GM23338 (cell line): ENCODE data around the gene INTS14. TPM values are rescaled to one million over a fixed set of nuclear protein-coding genes. Genes with fewer than 3 reads are reported as not detected.
"Not testable (repeated sequence)": the region's sequence is repeated elsewhere in the genome, so short reads cannot be mapped to it uniquely, and the experiment has no call there.

Experiments used
- ATAC-seq: fragments of 200-7000 bp; cut with Tn5 transposase; 3 replicates; pipeline ENCODE4 v1.9.1; 2020
- DNase-seq: peaks from one replicate; pipeline ENCODE4 v3.0.0-alpha.2; 2015; ENCODE audit warnings: low spot score
- H2AFZ ChIP-seq: fragments of 200-600 bp; sonication (generic); 2 replicates; pipeline ENCODE4 v1.8.0; 2016; ENCODE audit warnings: antibody characterized with exemption, mild to moderate bottlenecking, moderate library complexity
- H3F3A ChIP-seq: fragments of 200-600 bp; sonication (generic); replicated peaks from 2 replicates; pipeline ENCODE4 v1.8.0; 2017; ENCODE audit warnings: antibody characterized with exemption, mixed run types, low read depth
- H3K27ac ChIP-seq: fragments of 200-600 bp; sonication (generic); 2 replicates; pipeline ENCODE4 v1.6.1; 2016; ENCODE audit warnings: low read depth
- H3K27me3 ChIP-seq: fragments of 200-600 bp; sonication (generic); 2 replicates; pipeline ENCODE4 v1.8.0; 2016; ENCODE audit warnings: mild to moderate bottlenecking, mixed run types, moderate library complexity; ENCODE audit not compliant: insufficient read depth
- H3K36me3 ChIP-seq: fragments of 200-600 bp; sonication (generic); 2 replicates; pipeline ENCODE4 v1.8.0; 2016; ENCODE audit warnings: mild to moderate bottlenecking; ENCODE audit not compliant: insufficient read depth
- H3K4me1 ChIP-seq: fragments of 200-600 bp; sonication (generic); 2 replicates; pipeline ENCODE4 v1.8.0; 2016; ENCODE audit warnings: mild to moderate bottlenecking, moderate library complexity; ENCODE audit not compliant: insufficient read depth
- H3K4me2 ChIP-seq: fragments of 200-600 bp; sonication (generic); 2 replicates; pipeline ENCODE4 v1.7.1; 2017; ENCODE audit warnings: mixed run types
- H3K4me3 ChIP-seq: fragments of 200-600 bp; sonication (generic); 2 replicates; pipeline ENCODE4 v1.6.1; 2016; ENCODE audit warnings: mixed run types
- H3K79me2 ChIP-seq: fragments of 200-600 bp; sonication (generic); replicated peaks from 2 replicates; pipeline ENCODE4 v1.8.0; 2017; ENCODE audit warnings: mild to moderate bottlenecking; ENCODE audit not compliant: insufficient read depth
- H3K9me2 ChIP-seq: fragments of 200-600 bp; sonication (generic); 2 replicates; pipeline ENCODE4 v1.8.0; 2017; ENCODE audit not compliant: insufficient read depth
- H4K20me1 ChIP-seq: fragments of 200-600 bp; sonication (generic); replicated peaks from 2 replicates; pipeline ENCODE4 v1.8.0; 2017; ENCODE audit warnings: mild to moderate bottlenecking; ENCODE audit not compliant: insufficient read depth
- H3K27ac Mint-ChIP-seq: 2 replicates; pipeline ENCODE4 v1.8.0; 2020; ENCODE audit warnings: inconsistent platforms, mild to moderate bottlenecking, moderate library complexity, mixed read lengths
- H3K27me3 Mint-ChIP-seq: 3 replicates; pipeline ENCODE4 v1.8.0; 2022; ENCODE audit warnings: low read depth, mild to moderate bottlenecking, moderate library complexity, mixed read lengths, inconsistent platforms; ENCODE audit not compliant: insufficient read depth, poor library complexity
- H3K36me3 Mint-ChIP-seq: 3 replicates; pipeline ENCODE4 v1.8.0; 2021; ENCODE audit warnings: low read depth, mild to moderate bottlenecking, inconsistent platforms, moderate library complexity, mixed read lengths
- H3K4me1 Mint-ChIP-seq: 3 replicates; pipeline ENCODE4 v1.8.0; 2020; ENCODE audit warnings: mild to moderate bottlenecking, inconsistent platforms, mixed read lengths
- H3K4me3 Mint-ChIP-seq: 3 replicates; pipeline ENCODE4 v1.8.0; 2021; ENCODE audit warnings: moderate library complexity, mild to moderate bottlenecking, inconsistent platforms, mixed read lengths
- H3K9me3 Mint-ChIP-seq: 3 replicates; pipeline ENCODE4 v1.8.0; 2020; ENCODE audit warnings: moderate library complexity, mild to moderate bottlenecking, inconsistent platforms, mixed read lengths
- EZH2phosphoT487 ChIP-seq: fragments of 200-600 bp; sonication (generic); IDR thresholded peaks from one replicate; pipeline ENCODE4 v1.8.1; 2018; ENCODE audit warnings: antibody characterized with exemption; ENCODE audit not compliant: unreplicated experiment
- JUNB ChIP-seq: IDR thresholded peaks from one replicate; pipeline ENCODE4 v1.6.1; 2016; ENCODE audit warnings: antibody characterized with exemption; ENCODE audit not compliant: unreplicated experiment
- NANOG ChIP-seq: IDR thresholded peaks from 2 replicates; pipeline ENCODE4 v1.6.1; 2016; ENCODE audit warnings: antibody characterized with exemption, borderline replicate concordance
- ZNF331 ChIP-seq: fragments of 250-450 bp; sonication (Bioruptor Pico); IDR thresholded peaks from 2 replicates; pipeline ENCODE4 v1.5.0; 2020; ENCODE audit warnings: low read depth, mild to moderate bottlenecking, moderate library complexity
- polyA plus RNA-seq: library from polyadenylated mRNA; unstranded; fragments of >200 nt; fragmentation: Nextera tagmentation; extraction: Ambion mirVana; gene quantifications from 2 replicates; pipeline ENCODE4 v1.2.1, GENCODE V29; 2016
- total RNA-seq: library from RNA; depleted of rRNA; stranded (reverse); fragments of >200 nt; shearing (Covaris generic); gene quantifications from 2 replicates; pipeline ENCODE4 v1.2.3, GENCODE V29; 2014
- TF ChIP-seq, protein P1 (sequence below): fragments of 250-450 bp; sonication (Bioruptor Pico); IDR thresholded peaks from 2 replicates; pipeline ENCODE4 v1.5.0; 2020; ENCODE audit warnings: mild to moderate bottlenecking, moderate library complexity

Gene INTS14
- total and polyA plus RNA-seq, 2 experiments from 2014 or later = 15.2 to 37.7 TPM

DNA sequence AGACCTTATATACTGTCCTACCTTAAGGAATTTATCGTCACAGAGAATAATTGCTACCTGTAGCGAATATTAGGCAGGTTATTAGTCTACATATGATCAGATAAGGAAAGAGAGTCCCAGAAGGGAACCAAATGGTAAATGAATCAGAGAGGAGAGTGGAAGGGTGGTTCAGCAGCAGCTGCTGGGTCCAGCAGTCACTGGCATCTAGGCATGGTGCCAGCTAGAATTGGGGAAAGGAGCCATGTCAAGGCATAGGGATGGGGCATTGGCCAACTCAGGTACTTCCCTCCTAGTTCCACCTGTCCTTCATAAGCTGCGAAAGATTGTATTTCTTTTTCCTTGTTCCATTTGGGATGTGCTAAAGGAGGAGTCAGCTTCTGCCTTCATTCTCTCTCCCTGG lies 57.2 kb downstream of the INTS14 start (continued):
- TF ChIP-seq, protein P1, sequence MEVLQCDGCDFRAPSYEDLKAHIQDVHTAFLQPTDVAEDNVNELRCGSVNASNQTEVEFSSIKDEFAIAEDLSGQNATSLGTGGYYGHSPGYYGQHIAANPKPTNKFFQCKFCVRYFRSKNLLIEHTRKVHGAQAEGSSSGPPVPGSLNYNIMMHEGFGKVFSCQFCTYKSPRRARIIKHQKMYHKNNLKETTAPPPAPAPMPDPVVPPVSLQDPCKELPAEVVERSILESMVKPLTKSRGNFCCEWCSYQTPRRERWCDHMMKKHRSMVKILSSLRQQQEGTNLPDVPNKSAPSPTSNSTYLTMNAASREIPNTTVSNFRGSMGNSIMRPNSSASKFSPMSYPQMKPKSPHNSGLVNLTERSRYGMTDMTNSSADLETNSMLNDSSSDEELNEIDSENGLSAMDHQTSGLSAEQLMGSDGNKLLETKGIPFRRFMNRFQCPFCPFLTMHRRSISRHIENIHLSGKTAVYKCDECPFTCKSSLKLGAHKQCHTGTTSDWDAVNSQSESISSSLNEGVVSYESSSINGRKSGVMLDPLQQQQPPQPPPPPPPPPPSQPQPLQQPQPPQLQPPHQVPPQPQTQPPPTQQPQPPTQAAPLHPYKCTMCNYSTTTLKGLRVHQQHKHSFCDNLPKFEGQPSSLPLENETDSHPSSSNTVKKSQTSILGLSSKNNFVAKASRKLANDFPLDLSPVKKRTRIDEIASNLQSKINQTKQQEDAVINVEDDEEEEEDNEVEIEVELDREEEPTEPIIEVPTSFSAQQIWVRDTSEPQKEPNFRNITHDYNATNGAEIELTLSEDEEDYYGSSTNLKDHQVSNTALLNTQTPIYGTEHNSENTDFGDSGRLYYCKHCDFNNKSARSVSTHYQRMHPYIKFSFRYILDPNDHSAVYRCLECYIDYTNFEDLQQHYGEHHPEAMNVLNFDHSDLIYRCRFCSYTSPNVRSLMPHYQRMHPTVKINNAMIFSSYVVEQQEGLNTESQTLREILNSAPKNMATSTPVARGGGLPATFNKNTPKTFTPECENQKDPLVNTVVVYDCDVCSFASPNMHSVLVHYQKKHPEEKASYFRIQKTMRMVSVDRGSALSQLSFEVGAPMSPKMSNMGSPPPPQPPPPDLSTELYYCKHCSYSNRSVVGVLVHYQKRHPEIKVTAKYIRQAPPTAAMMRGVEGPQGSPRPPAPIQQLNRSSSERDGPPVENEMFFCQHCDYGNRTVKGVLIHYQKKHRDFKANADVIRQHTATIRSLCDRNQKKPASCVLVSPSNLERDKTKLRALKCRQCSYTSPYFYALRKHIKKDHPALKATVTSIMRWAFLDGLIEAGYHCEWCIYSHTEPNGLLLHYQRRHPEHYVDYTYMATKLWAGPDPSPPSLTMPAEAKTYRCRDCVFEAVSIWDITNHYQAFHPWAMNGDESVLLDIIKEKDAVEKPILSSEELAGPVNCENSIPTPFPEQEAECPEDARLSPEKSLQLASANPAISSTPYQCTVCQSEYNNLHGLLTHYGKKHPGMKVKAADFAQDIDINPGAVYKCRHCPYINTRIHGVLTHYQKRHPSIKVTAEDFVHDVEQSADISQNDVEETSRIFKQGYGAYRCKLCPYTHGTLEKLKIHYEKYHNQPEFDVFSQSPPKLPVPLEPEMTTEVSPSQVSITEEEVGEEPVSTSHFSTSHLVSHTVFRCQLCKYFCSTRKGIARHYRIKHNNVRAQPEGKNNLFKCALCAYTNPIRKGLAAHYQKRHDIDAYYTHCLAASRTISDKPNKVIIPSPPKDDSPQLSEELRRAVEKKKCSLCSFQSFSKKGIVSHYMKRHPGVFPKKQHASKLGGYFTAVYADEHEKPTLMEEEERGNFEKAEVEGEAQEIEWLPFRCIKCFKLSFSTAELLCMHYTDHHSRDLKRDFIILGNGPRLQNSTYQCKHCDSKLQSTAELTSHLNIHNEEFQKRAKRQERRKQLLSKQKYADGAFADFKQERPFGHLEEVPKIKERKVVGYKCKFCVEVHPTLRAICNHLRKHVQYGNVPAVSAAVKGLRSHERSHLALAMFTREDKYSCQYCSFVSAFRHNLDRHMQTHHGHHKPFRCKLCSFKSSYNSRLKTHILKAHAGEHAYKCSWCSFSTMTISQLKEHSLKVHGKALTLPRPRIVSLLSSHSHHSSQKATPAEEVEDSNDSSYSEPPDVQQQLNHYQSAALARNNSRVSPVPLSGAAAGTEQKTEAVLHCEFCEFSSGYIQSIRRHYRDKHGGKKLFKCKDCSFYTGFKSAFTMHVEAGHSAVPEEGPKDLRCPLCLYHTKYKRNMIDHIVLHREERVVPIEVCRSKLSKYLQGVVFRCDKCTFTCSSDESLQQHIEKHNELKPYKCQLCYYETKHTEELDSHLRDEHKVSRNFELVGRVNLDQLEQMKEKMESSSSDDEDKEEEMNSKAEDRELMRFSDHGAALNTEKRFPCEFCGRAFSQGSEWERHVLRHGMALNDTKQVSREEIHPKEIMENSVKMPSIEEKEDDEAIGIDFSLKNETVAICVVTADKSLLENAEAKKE (CRISPR knock-in tag) = no peak
- TF ChIP-seq EZH2phosphoT487 = no peak

DNA sequence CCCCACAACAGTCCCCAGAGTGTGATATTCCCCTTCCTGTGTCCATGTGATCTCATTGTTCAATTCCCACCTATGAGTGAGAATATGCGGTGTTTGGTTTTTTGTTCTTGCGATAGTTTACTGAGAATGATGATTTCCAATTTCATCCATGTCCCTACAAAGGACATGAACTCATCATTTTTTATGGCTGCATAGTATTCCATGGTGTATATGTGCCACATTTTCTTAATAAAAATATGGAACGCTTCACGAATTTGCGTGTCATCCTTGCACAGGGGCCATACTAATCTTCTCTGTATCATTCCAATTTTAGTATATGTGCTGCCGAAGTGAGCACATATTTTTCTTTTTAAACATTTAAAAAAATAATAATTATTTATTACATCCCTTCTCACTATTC lies 58.1 kb downstream of the INTS14 start:
- H3K27ac ChIP-seq, ATAC-seq, DNase-seq, H3K4me2 ChIP-seq, H3K4me3 ChIP-seq, H3K4me3 Mint-ChIP-seq, H3K9me2 ChIP-seq, H3K36me3 ChIP-seq, H3F3A ChIP-seq, H3K9me3 Mint-ChIP-seq, H3K27me3 Mint-ChIP-seq, H2AFZ ChIP-seq, H3K27ac Mint-ChIP-seq, H3K4me1 ChIP-seq, H3K27me3 ChIP-seq: not testable (repeated sequence)
- peaks cover 52% of the 10 kb centered on the region for H4K20me1 ChIP-seq
- H3K4me1 Mint-ChIP-seq = peaks cover 14% of the 10 kb centered on the region
- peaks cover 68% of the 10 kb centered on the region for H3K79me2 ChIP-seq
- peaks cover 51% of the 10 kb centered on the region for H3K36me3 Mint-ChIP-seq

DNA sequence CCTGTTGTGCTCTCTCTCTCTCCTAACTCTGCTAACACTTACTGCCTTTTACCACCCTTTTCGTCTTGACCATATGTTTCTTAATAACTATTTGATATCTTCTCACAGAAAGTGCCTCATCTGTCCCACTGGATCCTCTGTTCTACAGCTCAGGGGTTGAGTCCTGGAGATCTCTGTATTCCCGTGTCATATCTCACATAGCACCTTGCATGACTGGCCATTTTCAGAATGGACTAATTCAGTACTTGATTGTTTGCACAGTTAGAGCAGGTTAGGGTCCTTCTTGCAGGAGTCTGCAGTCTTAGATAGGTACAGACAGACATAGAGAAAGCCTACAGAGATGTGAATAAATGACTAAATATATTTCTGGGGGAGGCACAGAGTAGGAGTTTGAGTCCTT lies 59.7 kb downstream of the INTS14 start:
- no peak for DNase-seq
- no peaks in the 10 kb centered on the region for H3K27me3 Mint-ChIP-seq
- no peak overlapping the region for H2AFZ ChIP-seq
- H3K36me3 Mint-ChIP-seq = peaks cover 37% of the 10 kb centered on the region
- no peaks in the 10 kb centered on the region for H3K27me3 ChIP-seq
- no peaks in the 10 kb centered on the region; the same call in 1 of the 2 replicates for H3K9me2 ChIP-seq
- H3K4me3 Mint-ChIP-seq = no peak overlapping the region
- H3K27ac ChIP-seq = no peak overlapping the region
- ATAC-seq = no peak
- no peak for TF ChIP-seq JUNB
- no peak for TF ChIP-seq NANOG
- TF ChIP-seq ZNF331 (CRISPR knock-in tag) = no peak
- no peak overlapping the region for H3K4me3 ChIP-seq
- H3K9me3 Mint-ChIP-seq = no peaks in the 10 kb centered on the region
- no peak overlapping the region for H3K4me2 ChIP-seq
- H3K4me1 ChIP-seq = peaks cover 9% of the 10 kb centered on the region; the same call in 1 of the 2 replicates
- no peaks in the 10 kb centered on the region for H3F3A ChIP-seq
- peaks cover 66% of the 10 kb centered on the region for H4K20me1 ChIP-seq
- no peaks in the 10 kb centered on the region; the same call in 1 of the 2 replicates for H3K36me3 ChIP-seq
- H3K79me2 ChIP-seq = peaks cover 83% of the 10 kb centered on the region
- peaks cover 14% of the 10 kb centered on the region for H3K4me1 Mint-ChIP-seq
- H3K27ac Mint-ChIP-seq = no peak overlapping the region
